ENCODE data around the gene APOBEC3G. TPM values are rescaled to one million over a fixed set of nuclear protein-coding genes. Genes with fewer than 3 reads are reported as not detected.
A peak's percentile ranks its signal among the peaks of the same experiment; 100 is the strongest.

The APOBEC3G gene
- total and polyA plus RNA-seq, 2 of the 13 experiments (the other 11 are each of a cell fraction or from before 2014, with no cell fraction given) = 3.2 to 4.1 TPM

DNA sequence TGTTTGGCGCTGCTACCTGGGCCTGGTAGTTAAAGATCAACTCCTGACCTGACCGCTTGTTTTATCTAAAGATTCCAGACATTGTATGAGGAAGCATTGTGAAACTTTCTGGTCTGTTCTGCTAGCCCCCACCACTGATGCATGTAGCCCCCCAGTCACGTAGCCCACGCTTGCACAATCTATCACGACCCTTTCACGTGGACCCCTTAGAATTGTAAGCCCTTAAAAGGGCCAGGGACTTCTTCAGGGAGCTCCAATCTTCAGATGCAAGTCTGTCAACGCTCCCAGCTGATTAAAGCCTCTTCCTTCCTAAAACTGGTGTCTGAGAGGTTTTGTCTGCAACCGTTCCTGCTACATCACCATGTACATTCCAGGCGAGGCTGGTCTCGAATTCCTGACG is 21.4 kb upstream of the APOBEC3G start (continued):
- TF ChIP-seq NPAS2 (CRISPR knock-in tag; IDR thresholded peaks at IDR 0.05; ENCODE audit: borderline replicate concordance) = no peak
- no peak for TF ChIP-seq ZEB1 (IDR thresholded peaks at IDR 0.05; ENCODE audit: insufficient replicate concordance, low read depth)
- TF ChIP-seq ZNF709 (CRISPR knock-in tag; IDR thresholded peaks at IDR 0.05) = no peak
- no peak for TF ChIP-seq RORA (CRISPR knock-in tag; IDR thresholded peaks at IDR 0.05)
- no peak for TF ChIP-seq ZNF577 (CRISPR knock-in tag; IDR thresholded peaks at IDR 0.05; ENCODE audit: borderline replicate concordance, low read depth)
- no peak for TF ChIP-seq SMAD1 (CRISPR knock-in tag; IDR thresholded peaks at IDR 0.05; ENCODE audit: borderline replicate concordance, low read depth)
- TF ChIP-seq ZNF558 (CRISPR knock-in tag; IDR thresholded peaks at IDR 0.05; ENCODE audit: borderline replicate concordance) = no peak
- no peak for TF ChIP-seq ZC3H13 (CRISPR knock-in tag; IDR thresholded peaks at IDR 0.05)
- TF ChIP-seq MNT (IDR thresholded peaks at IDR 0.05) = no peak
- TF ChIP-seq HDAC1 (CRISPR knock-in tag; IDR thresholded peaks at IDR 0.05) = no peak
- TF ChIP-seq DNMT1 (CRISPR knock-in tag; IDR thresholded peaks at IDR 0.05) = no peak
- TF ChIP-seq, protein P1, sequence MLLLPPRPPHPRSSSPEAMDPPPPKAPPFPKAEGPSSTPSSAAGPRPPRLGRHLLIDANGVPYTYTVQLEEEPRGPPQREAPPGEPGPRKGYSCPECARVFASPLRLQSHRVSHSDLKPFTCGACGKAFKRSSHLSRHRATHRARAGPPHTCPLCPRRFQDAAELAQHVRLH (CRISPR knock-in tag; IDR thresholded peaks at IDR 0.05; ENCODE audit: borderline replicate concordance, low read depth) = no peak
- TF ChIP-seq PLRG1 (conservative IDR thresholded peaks at IDR 0.05) = no peak
- TF ChIP-seq ZSCAN21 (CRISPR knock-in tag; IDR thresholded peaks at IDR 0.05; ENCODE audit: borderline replicate concordance) = no peak
- TF ChIP-seq, protein P2, sequence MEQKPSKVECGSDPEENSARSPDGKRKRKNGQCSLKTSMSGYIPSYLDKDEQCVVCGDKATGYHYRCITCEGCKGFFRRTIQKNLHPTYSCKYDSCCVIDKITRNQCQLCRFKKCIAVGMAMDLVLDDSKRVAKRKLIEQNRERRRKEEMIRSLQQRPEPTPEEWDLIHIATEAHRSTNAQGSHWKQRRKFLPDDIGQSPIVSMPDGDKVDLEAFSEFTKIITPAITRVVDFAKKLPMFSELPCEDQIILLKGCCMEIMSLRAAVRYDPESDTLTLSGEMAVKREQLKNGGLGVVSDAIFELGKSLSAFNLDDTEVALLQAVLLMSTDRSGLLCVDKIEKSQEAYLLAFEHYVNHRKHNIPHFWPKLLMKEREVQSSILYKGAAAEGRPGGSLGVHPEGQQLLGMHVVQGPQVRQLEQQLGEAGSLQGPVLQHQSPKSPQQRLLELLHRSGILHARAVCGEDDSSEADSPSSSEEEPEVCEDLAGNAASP (CRISPR knock-in tag; IDR thresholded peaks at IDR 0.05; ENCODE audit: borderline replicate concordance) = no peak
- 0 out of 2 replicates have a peak, but pooled peaks have one; percentile 14 for TF ChIP-seq CEBPB (IDR thresholded peaks at IDR 0.05; ENCODE audit: borderline replicate concordance, low read depth, low read length)
- no peak for TF ChIP-seq JARID2 (CRISPR knock-in tag; IDR thresholded peaks at IDR 0.05; ENCODE audit: insufficient replicate concordance)
- no peak for TF ChIP-seq CBFB (CRISPR knock-in tag; IDR thresholded peaks at IDR 0.05)
- no peak for TF ChIP-seq ZNF143 (CRISPR knock-in tag; IDR thresholded peaks at IDR 0.05)
- no peak for TF ChIP-seq ZNF280B (CRISPR knock-in tag; IDR thresholded peaks at IDR 0.05; ENCODE audit: borderline replicate concordance)
- no peak for TF ChIP-seq CREM (IDR thresholded peaks at IDR 0.05)
- no peak for TF ChIP-seq CREM (CRISPR knock-in tag; IDR thresholded peaks at IDR 0.05)
- no peak for TF ChIP-seq ZNF292 (CRISPR knock-in tag; IDR thresholded peaks at IDR 0.05; ENCODE audit: borderline replicate concordance, low read depth)
- no peak for TF ChIP-seq YY1 (IDR thresholded peaks at IDR 0.05; ENCODE audit: insufficient read depth, insufficient replicate concordance, low read depth, low read length)
- TF ChIP-seq, protein P3, sequence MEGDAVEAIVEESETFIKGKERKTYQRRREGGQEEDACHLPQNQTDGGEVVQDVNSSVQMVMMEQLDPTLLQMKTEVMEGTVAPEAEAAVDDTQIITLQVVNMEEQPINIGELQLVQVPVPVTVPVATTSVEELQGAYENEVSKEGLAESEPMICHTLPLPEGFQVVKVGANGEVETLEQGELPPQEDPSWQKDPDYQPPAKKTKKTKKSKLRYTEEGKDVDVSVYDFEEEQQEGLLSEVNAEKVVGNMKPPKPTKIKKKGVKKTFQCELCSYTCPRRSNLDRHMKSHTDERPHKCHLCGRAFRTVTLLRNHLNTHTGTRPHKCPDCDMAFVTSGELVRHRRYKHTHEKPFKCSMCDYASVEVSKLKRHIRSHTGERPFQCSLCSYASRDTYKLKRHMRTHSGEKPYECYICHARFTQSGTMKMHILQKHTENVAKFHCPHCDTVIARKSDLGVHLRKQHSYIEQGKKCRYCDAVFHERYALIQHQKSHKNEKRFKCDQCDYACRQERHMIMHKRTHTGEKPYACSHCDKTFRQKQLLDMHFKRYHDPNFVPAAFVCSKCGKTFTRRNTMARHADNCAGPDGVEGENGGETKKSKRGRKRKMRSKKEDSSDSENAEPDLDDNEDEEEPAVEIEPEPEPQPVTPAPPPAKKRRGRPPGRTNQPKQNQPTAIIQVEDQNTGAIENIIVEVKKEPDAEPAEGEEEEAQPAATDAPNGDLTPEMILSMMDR (CRISPR knock-in tag; IDR thresholded peaks at IDR 0.05) = no peak
- no peak for TF ChIP-seq ZNF737 (CRISPR knock-in tag; IDR thresholded peaks at IDR 0.05; ENCODE audit: borderline replicate concordance)

Measured in HepG2 (cell line).